GM12891 (cell line): ENCODE data around the gene TAP2.

Experiments used
- PAX5 ChIP-seq: IDR thresholded peaks from 2 replicates; pipeline ENCODE4 v1.6.1; 2011; ENCODE audit warnings: low read length, moderate library complexity, mild to moderate bottlenecking; ENCODE audit not compliant: insufficient read depth, severe bottlenecking
- POLR2A ChIP-seq: IDR thresholded peaks from 2 replicates; pipeline ENCODE4 v1.6.1; 2011; ENCODE audit warnings: low read depth, low read length, control low read depth
- POLR2AphosphoS5 ChIP-seq: IDR thresholded peaks from 2 replicates; pipeline ENCODE4 v1.6.1; 2011; ENCODE audit warnings: low read depth, low read length, control low read depth
- TAF1 ChIP-seq: IDR thresholded peaks from 2 replicates; pipeline ENCODE4 v1.6.1; 2011; ENCODE audit warnings: low read depth, low read length, control low read depth

- no peak for TF ChIP-seq POLR2A
- TF ChIP-seq TAF1 = no peak
- TF ChIP-seq POLR2AphosphoS5 = no peak
- no peak for TF ChIP-seq PAX5
These were observed 17.1 kb upstream of the TAP2 start for GRCh38 chr6:32855467-32856174.
